GM12878 (cell line): ENCODE results near the gene EFTUD2. TPM values are rescaled to one million over a fixed set of nuclear protein-coding genes. Genes with fewer than 3 reads are reported as not detected.
A peak's percentile ranks its signal among the peaks of the same experiment; 100 is the strongest.
"Not testable (repeated sequence)": the region's sequence is repeated elsewhere in the genome, so short reads cannot be mapped to it uniquely, and the experiment has no call there.

Source experiments
- ATAC-seq: fragments of 200-7000 bp; cut with Tn5 transposase; 3 replicates; pipeline ENCODE4 v1.9.1; 2020; ENCODE audit warnings: mild to moderate bottlenecking, moderate library complexity
- BruUV-seq: library from RNA; stranded (reverse); fragments of 400-500 nt; replicated peaks from 2 replicates; lab custom pipeline; 2021; lab: Mats Ljungman, UMichigan
- CTCF ChIA-PET: fragments of 300-600 bp; sonication (Branson Sonifier 250); formaldehyde crosslinking; extraction: SDS; loops from one replicate; lab custom pipeline; 2021; ENCODE audit warnings: inconsistent platforms; lab: Yijun Ruan, JAX
- POLR2A ChIA-PET: fragments of 350-600 bp; formaldehyde crosslinking; extraction: SDS; loops from one replicate; lab custom pipeline; 2021; ENCODE audit warnings: inconsistent platforms; lab: Charles Lee
- RAD21 ChIA-PET: fragments of 300-600 bp; sonication (Branson Sonifier 250); formaldehyde crosslinking; loops from one replicate; lab custom pipeline; 2023; ENCODE audit warnings: antibody characterized with exemption; ENCODE audit not compliant: unreplicated experiment; lab: Charles Lee
- SMC1A ChIA-PET: fragments of 300-600 bp; sonication (Branson Sonifier 250); formaldehyde crosslinking; loops from one replicate; lab custom pipeline; 2023; ENCODE audit not compliant: unreplicated experiment, uncharacterized antibody; lab: Charles Lee
- DNase-seq: peaks from one replicate; pipeline ENCODE4 v3.0.0-alpha.2; 2011; ENCODE audit warnings: low read depth, low spot score
- FAIRE-seq: peaks from 3 replicates; lab custom pipeline; 2011; peaks lifted over from hg19 to GRCh38; lab: Jason Lieb, UNC
- H2AFZ ChIP-seq: 2 replicates; pipeline ENCODE4 v1.6.0; 2011; ENCODE audit warnings: low read depth, low read length, control low read depth; ENCODE audit not compliant: control insufficient read depth
- H3K27ac ChIP-seq: 2 replicates; pipeline ENCODE4 v1.5.1; 2011; ENCODE audit warnings: control low read depth; ENCODE audit not compliant: control insufficient read depth, insufficient read depth
- H3K27me3 ChIP-seq, 2 experiments: replicated peaks in 1 of 2; 2 replicates each; pipeline versions ENCODE4 v1.6.0 to v1.6.1; 2011; ENCODE audit warnings: low read length in 1 of 2; ENCODE audit not compliant: control insufficient read depth in 2 of 2, insufficient read depth in 2 of 2
- H3K36me3 ChIP-seq, 2 experiments: 2 replicates each; pipeline ENCODE4 v1.5.1; 2011; ENCODE audit warnings: low read length in 1 of 2; ENCODE audit not compliant: control insufficient read depth in 2 of 2, insufficient read depth in 2 of 2
- H3K4me1 ChIP-seq: 2 replicates; pipeline ENCODE4 v1.6.1; 2011; ENCODE audit warnings: mild to moderate bottlenecking, low read length, moderate library complexity, mixed read lengths; ENCODE audit not compliant: control insufficient read depth, insufficient read depth
- H3K4me2 ChIP-seq: 2 replicates; pipeline ENCODE4 v1.6.0; 2011; ENCODE audit warnings: control low read depth; ENCODE audit not compliant: control insufficient read depth, insufficient read depth
- H3K4me3 ChIP-seq: fragments of 200-600 bp; sonication (generic); 2 replicates; pipeline ENCODE4 v1.5.1; 2016
- H3K79me2 ChIP-seq: 2 replicates; pipeline ENCODE4 v1.6.0; 2011; ENCODE audit warnings: low read length; ENCODE audit not compliant: control insufficient read depth, insufficient read depth
- H3K9ac ChIP-seq: 2 replicates; pipeline ENCODE4 v1.8.0; 2011; ENCODE audit warnings: low read length, control low read depth, mixed read lengths; ENCODE audit not compliant: control insufficient read depth, insufficient read depth
- H3K9me3 ChIP-seq: replicated peaks from 3 replicates; pipeline ENCODE4 v1.5.1; 2011; ENCODE audit warnings: mild to moderate bottlenecking, low read length; ENCODE audit not compliant: control insufficient read depth, insufficient read depth
- H4K20me1 ChIP-seq: 2 replicates; pipeline ENCODE4 v1.6.0; 2011; ENCODE audit not compliant: control insufficient read depth, insufficient read depth
- CBFB ChIP-seq: IDR thresholded peaks from 2 replicates; pipeline ENCODE4 v1.6.1; 2016; ENCODE audit warnings: antibody characterized with exemption, low read depth
- ETV6 ChIP-seq, 2 experiments: fragments of 450-650 bp in 1 of 2; IDR thresholded peaks in 1 of 2; conservative IDR thresholded peaks in 1 of 2; 2 replicates each; pipeline ENCODE4 v1.6.1; 2014; ENCODE audit warnings: antibody characterized with exemption in 1 of 2, borderline replicate concordance in 1 of 2, low read depth in 1 of 2, mild to moderate bottlenecking in 1 of 2, moderate library complexity in 1 of 2
- FOXM1 ChIP-seq: IDR thresholded peaks from 2 replicates; pipeline ENCODE4 v1.6.1; 2012; ENCODE audit warnings: low read depth, mild to moderate bottlenecking, inconsistent platforms, low read length, moderate library complexity
- GABPA ChIP-seq: IDR thresholded peaks from 2 replicates; pipeline ENCODE4 v1.6.1; 2014; ENCODE audit warnings: antibody characterized with exemption, low read depth, mild to moderate bottlenecking, inconsistent platforms
- IKZF1 ChIP-seq: fragments of 450-650 bp; conservative IDR thresholded peaks from 2 replicates; pipeline ENCODE4 v1.6.1; 2017; ENCODE audit warnings: antibody characterized with exemption, mild to moderate bottlenecking
- PKNOX1 ChIP-seq: fragments of 450-650 bp; IDR thresholded peaks from 2 replicates; pipeline ENCODE4 v1.6.1; 2016; ENCODE audit warnings: mild to moderate bottlenecking
- RELB ChIP-seq: fragments of 450-650 bp; IDR thresholded peaks from 2 replicates; pipeline ENCODE4 v1.6.1; 2017; ENCODE audit warnings: low read depth, mild to moderate bottlenecking, moderate library complexity
- SIX5 ChIP-seq: IDR thresholded peaks from 2 replicates; pipeline ENCODE4 v1.6.1; 2011; ENCODE audit warnings: mild to moderate bottlenecking, low read depth, low read length, moderate library complexity; ENCODE audit not compliant: severe bottlenecking
- SREBF2 ChIP-seq: IDR thresholded peaks from 2 replicates; pipeline ENCODE4 v1.6.1; 2012; ENCODE audit warnings: mild to moderate bottlenecking, low read length
- TCF12 ChIP-seq: IDR thresholded peaks from 2 replicates; pipeline ENCODE4 v1.6.1; 2011; ENCODE audit warnings: low read depth, mild to moderate bottlenecking, low read length
- ZBED1 ChIP-seq: IDR thresholded peaks from 2 replicates; pipeline ENCODE4 v1.6.1; 2016; ENCODE audit warnings: borderline replicate concordance
- WGBS: methylation state at CpG from one replicate; pipeline ENCODE4 v1.1.6; 2016; ENCODE audit warnings: low lambda C conversion rate; ENCODE audit not compliant: insufficient replicate concordance, insufficient coverage; ENCODE audit errors: missing lambda C conversion rate; 5-methylcytosine and 5-hydroxymethylcytosine counted together
- in situ Hi-C: fragments of 300-500 bp; cut with MboI; formaldehyde crosslinking; loops from 9 replicates; pipeline ENCODE4 v1.14.3; 2018; ENCODE audit warnings: mixed read lengths
- intact Hi-C: fragments of 100-400 bp; cut with micrococcal nuclease; formaldehyde crosslinking; loops from one replicate; pipeline ENCODE4 v1.14.2; 2022; ENCODE audit not compliant: unreplicated experiment
- polyA plus RNA-seq, 11 experiments: library from polyadenylated mRNA; depleted of rRNA in 4 of 11; unstranded in 6 of 11; stranded (reverse) in 5 of 11; fragments of >200 nt; fragmentation: Nextera tagmentation in 4 of 11; fragmentation: Illumina TruSeq in 1 of 11; extraction: Ambion mirVana in 4 of 11; extraction: Trizol in 1 of 11; gene quantifications; 1 replicate in 1 of 11; 2 replicates in 10 of 11; pipeline versions ENCODE4 v1.2.1 to v1.2.3, GENCODE V29; 2011 to 2016; ENCODE audit warnings: inconsistent platforms in 2 of 11, missing spikeins in 2 of 11, low read depth in 1 of 11
- total RNA-seq, 4 experiments: library from RNA; depleted of rRNA in 3 of 4; stranded (reverse); fragments of >200 nt in 3 of 4; fragmentation: Illumina TruSeq in 1 of 4; extraction: Trizol in 1 of 4; gene quantifications; 2 replicates each; pipeline versions ENCODE4 v1.2.1 to v1.2.3, GENCODE V29; 2013 to 2021
- TF ChIP-seq, protein P1 (sequence below): fragments of 450-650 bp; IDR thresholded peaks from 2 replicates; pipeline ENCODE4 v1.6.1; 2016; ENCODE audit warnings: mild to moderate bottlenecking, moderate library complexity, borderline replicate concordance

EFTUD2 gene
- total and polyA plus RNA-seq, 10 of the 15 experiments (the other 5 are each of a cell fraction or from before 2014, with no cell fraction given), result 33.0 to 198 (median 126) TPM

DNA sequence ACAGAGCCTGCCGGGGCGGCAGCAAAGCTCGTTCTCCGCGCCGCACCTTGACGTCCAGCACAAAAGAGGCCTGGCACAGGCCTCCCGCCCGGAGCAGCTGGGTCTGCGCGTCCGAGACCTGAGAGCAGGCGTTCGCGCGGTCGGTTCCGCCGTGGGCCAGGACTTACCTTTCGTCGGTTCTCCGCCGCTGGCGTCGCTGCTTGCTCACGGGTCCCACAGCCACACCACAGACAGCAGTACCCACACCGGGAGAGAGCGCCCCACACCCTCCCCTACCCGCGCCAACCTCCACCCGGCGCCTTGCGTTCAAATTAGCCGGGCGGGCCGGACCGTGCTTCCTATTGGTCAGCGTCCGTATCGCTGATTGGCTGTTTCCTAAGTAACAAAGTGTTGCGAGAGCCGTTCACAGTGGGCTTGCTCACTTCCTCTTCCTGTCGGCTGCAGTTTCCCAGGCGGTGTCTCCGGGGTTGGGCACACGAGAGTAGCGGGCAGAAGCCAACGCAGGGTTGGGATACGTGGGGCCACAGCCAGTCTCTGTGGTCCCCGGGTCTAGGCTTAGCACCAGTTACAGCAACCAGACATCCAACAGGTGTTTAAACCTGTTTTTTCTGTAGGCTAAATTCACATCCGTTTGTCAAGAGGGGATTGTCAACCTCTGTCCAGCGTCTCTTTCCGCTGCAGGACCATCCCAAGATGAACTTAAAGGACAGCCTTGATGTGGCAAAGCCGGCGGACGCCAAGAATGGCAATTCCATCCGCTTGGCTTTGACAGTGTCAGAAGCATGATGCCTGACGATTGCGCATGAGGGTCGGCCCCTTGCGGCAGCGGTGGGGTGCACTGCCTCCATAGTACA is 48.4 kb upstream of the EFTUD2 start, which contains the start of gene KIF18B (continued):
- TF ChIP-seq SIX5 (peak; percentile 22), GABPA (peak; percentile 85), TCF12 (no peak), FOXM1 (peak; percentile 93), RELB (0 out of 2 replicates have a peak, but pooled peaks have one; percentile 38), ETV6 (conservative IDR thresholded peaks at IDR 0.05 in 1 of 2, IDR thresholded peaks at IDR 0.05 in 1 of 2; ENCODE audit: borderline replicate concordance in 1 of 2, low read depth in 1 of 2) (peak in 1 of 2 experiments; percentile 43; a peak in 1 of 4 replicates), PKNOX1 (peak; percentile 75), IKZF1 (peak; percentile 58), CBFB (0 out of 2 replicates have a peak, but pooled peaks have one; percentile 72), ZBED1 (no peak), SREBF2 (no peak)
- TF ChIP-seq, protein P1, sequence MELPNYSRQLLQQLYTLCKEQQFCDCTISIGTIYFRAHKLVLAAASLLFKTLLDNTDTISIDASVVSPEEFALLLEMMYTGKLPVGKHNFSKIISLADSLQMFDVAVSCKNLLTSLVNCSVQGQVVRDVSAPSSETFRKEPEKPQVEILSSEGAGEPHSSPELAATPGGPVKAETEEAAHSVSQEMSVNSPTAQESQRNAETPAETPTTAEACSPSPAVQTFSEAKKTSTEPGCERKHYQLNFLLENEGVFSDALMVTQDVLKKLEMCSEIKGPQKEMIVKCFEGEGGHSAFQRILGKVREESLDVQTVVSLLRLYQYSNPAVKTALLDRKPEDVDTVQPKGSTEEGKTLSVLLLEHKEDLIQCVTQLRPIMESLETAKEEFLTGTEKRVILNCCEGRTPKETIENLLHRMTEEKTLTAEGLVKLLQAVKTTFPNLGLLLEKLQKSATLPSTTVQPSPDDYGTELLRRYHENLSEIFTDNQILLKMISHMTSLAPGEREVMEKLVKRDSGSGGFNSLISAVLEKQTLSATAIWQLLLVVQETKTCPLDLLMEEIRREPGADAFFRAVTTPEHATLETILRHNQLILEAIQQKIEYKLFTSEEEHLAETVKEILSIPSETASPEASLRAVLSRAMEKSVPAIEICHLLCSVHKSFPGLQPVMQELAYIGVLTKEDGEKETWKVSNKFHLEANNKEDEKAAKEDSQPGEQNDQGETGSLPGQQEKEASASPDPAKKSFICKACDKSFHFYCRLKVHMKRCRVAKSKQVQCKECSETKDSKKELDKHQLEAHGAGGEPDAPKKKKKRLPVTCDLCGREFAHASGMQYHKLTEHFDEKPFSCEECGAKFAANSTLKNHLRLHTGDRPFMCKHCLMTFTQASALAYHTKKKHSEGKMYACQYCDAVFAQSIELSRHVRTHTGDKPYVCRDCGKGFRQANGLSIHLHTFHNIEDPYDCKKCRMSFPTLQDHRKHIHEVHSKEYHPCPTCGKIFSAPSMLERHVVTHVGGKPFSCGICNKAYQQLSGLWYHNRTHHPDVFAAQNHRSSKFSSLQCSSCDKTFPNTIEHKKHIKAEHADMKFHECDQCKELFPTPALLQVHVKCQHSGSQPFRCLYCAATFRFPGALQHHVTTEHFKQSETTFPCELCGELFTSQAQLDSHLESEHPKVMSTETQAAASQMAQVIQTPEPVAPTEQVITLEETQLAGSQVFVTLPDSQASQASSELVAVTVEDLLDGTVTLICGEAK, result peak; percentile 88

DNA sequence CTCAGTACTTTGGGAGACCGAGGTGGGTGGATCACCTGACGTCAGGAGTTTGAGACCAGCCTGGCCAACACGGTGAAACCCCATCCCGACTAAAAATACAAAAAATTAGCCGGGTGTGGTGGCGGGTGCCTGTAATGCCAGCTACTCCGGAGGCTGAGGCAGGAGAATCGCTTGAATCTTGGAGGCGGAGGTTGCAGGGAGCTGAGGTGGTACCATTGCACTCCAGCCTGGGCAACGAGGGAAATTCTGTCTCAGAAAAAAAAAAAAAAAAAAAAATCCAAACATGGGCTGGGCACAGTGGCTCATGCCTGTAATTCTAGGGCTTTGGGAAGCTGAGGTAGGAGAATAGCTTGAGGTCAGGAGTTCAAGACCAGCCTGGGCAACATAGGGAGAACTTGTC is 46.4 kb upstream of the EFTUD2 start:
- DNase-seq, H3K36me3 ChIP-seq, H3K27ac ChIP-seq, H4K20me1 ChIP-seq, BruUV-seq, H3K27me3 ChIP-seq, ATAC-seq, H3K9ac ChIP-seq, in situ Hi-C loops, H3K4me3 ChIP-seq, H3K9me3 ChIP-seq, FAIRE-seq, H2AFZ ChIP-seq, H3K4me1 ChIP-seq, intact Hi-C loops: not testable (repeated sequence)
- H3K4me2 ChIP-seq, result peak overlapping the region; percentile 44; the same call in 1 of the 2 replicates
- RAD21 ChIA-PET, result interaction anchor here (0.9 kb wide), 1 partner anchor 205 kb away, joined by 3 read pairs; no protein-coding TSS in a partner anchor
- WGBS, result 94% methylated on average over 10 of the region's 10 CpGs
- POLR2A ChIA-PET, result interaction anchor here (0.6 to 1.9 kb wide), 5 partner anchors 16 to 694 kb away, joined by 3 to 10 read pairs (median 5); partner anchors contain the start of gene NMT1
- SMC1A ChIA-PET, result interaction anchor here (1.1 to 1.9 kb wide), 2 partner anchors 10 to 25 kb away, joined by 3 to 10 read pairs; no protein-coding TSS in a partner anchor
- H3K79me2 ChIP-seq, result peaks cover 63% of the 10 kb centered on the region
- CTCF ChIA-PET, result interaction anchor here (0.8 to 1.4 kb wide), 3 partner anchors 15 to 26 kb away, joined by 3 to 7 read pairs (median 6); no protein-coding TSS in a partner anchor
